Fibroblast of gingiva (primary cell): ENCODE data around the gene FAT3.

Experiments
- DNase-seq: peaks from one replicate; pipeline ENCODE4 v3.0.0-alpha.2; 2011; ENCODE audit warnings: low read depth

FAT3 gene

DNA sequence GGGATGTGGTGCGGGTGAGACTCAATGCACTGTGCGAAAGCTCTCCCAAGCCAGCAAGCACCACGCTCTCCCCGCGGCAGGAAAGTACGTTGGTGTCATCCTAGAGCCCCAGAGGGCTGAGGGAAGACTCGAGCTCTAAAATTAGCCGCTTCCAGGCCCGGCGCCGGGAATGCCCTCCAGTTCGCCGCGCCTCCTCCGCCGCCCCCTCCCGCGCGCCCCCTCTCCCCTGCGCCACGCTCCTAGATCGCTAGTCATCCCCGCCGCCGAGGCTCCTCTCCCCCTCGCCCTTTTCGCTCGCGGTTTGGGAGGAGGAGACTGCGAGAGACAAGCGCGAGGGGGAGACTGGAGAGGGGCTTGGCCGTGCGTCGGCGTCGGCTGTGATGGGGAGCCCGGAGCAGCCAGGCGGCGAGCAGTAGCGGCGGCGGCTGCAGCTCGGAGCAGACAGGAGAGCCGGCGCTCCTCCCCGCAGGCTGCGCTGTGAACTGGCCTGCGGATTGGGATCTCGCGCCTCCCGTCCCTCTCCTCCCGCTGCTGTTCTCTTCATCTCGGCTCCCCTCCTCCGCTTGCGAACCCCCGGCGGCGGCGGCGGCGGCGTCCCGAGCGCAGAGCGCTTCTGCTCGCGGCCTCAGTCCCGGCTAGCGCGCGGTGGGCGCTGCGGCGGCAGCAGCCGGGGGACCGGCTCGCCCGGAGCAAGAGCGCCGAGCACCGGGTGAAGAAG is at the start of gene FAT3:
FAT3 (plus strand) TSS at position 412 of the 718 bp plus-strand sequence. CDS start 127,295 bp downstream, outside the sequence.
- DNase-seq, result peak; percentile 1

DNA sequence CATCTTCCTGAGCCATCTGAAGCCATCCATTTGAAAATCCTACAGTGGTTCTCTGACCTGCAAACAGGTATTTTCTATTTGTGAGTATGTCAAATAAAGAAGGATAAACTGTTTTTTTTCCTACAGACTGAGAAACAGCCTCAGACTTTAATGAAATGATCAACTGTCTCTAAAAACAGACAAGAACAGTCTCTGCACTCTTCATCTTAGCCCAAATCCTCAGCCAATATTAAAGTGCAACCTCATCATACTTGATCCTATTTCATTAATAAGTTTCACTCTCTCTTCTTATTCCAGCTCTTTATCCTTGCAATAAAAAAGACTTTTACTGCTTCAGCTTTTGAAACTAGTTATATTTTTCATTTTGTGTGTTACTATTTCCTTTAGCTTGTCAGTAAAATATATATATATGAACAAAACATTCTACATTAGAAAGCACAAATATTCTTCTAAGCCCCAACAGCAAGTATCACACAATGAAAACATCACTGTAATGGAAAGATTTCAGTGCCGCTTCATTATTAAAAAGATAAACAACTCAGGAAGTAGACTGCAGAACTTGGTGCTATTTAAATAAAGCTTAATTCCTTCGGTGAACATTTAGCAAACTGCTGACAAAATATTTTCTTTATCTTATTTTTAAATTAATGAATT is 45.5 kb upstream of the FAT3 start:
- DNase-seq, result no peak

DNA sequence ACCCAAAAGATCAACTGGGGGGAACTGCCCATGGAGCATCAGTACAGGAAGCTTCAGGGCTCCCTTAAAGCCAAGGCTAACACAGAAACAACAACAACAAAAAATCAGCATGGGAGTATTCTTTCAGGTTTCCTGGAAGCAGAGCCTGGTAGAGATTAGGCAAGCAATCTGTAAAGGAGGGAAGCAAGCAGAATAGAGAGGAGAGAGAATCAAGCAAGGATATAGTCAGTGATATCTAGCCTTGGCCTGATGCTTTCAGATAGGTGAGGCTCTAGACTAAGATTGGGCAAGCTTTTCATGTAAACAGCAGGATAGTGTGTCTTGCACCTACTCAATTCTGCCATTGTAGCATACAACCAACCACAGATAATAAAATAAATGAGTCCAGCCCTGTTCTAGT is 44.4 kb upstream of the FAT3 start:
- no peak for DNase-seq

DNA sequence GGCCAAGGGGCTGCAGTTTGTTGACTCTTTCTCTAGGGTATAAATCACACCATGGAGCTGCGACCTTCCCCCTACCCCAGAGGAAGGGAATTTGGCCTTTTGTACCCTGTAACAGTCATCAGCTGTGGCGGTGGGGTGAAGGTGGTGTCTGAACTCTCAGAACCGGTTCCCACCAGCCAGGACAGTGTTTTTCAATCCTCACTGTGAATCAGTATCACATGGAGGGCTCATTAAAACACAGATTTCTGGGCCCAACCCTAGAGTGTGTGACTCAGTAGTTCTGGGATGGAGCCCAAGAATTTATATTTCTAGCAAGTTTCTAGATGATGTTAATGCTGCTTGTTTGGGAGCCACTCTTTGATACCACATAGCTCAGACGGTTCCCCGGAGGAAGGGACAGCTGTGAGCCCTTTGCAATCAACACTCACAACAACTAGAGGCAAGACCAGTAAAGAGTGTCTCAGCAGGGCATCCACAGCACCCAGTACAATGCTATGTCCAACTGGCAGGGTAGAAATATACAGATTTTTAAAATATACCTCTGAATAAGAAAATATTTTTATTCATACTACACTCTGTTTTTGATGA is 43.9 kb upstream of the FAT3 start:
- no peak for DNase-seq

DNA sequence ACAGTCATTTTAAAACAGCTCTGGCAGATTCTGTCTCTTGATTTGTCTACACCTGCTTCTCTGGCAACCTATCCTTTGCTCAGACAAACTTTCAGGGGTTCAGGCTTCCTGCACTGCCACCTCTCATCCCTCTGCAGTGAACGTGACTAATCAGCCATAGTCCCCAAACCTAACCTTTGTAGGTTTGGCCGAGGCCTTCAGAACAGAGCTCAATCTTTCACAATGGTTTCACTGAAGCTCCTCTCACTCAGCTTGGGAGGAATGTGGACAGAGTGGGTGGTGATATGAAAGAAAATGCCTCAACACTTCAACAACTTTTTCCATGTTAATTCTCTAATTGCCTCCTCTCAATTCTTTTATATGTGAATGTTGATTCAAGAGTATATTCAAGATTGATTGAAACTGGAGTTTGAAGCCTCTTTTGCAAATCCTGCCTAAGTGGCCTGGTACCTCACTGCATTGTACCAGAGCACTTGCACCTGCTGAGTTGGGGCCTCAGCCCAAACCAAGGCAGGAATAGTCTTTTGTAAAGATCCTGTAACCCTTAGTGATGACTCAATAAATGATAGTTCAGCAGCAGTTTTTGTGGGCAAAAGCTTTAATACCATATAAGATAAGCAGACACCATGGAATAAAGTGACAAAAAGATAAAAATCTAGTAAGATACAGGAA is 33.9 kb upstream of the FAT3 start:
- DNase-seq, result no peak

DNA sequence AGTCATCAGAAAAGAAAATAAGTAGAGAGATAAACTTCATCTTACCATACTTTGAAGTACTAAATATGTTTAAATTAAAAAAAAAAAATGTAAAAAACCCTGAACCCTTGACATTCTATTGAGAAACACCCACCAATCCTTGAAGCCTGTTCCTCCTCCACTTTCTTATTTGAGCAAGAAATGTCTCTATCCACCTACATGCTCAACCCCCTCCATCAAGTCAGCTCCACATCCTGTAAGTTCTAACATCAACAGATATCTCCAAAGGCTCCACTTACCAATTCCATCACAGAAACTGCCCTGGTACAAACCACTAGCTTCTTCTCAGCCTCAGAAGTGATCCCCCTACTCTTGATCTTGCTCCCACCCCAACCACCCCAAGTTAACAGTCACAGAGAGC is 32.5 kb upstream of the FAT3 start:
- DNase-seq, result no peak

DNA sequence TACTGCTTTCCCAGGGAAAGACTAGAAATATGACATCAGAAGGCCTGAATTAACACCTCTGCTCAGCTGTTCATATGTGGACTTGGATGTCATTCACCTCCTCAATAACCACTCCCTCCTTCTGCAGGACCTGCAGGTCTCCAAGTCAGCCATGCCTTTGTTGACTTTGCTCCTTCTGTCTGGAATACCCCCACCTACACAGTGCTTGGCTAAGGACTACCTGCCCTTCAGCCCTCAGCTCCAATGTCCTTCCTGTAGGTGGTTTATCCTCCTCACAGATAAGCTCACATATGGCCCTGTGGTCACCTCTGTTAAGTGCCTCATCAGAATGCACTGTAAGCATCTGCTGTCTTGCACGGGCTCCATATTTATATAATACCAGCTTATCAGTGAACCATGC is 26.4 kb upstream of the FAT3 start:
- no peak for DNase-seq

DNA sequence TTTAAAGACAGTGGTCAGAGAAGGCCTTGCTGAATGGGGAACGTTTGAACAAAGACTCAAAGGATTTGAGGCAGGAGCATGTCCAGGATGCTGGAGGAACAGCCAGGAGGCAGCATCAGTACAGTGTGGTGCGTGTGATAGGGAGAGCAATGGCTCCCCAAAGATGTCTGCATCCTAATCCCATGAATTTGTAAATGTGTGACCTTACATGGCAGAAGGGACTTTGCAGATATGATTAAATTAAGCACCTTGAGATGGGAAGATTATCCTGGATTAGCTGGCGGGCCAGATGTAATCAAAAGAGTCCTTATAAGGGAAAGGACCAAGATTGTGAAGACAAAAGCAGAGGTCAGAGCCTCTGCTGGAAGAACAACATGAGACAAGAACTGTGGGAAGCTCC is 24.6 kb upstream of the FAT3 start:
- DNase-seq, result no peak

DNA sequence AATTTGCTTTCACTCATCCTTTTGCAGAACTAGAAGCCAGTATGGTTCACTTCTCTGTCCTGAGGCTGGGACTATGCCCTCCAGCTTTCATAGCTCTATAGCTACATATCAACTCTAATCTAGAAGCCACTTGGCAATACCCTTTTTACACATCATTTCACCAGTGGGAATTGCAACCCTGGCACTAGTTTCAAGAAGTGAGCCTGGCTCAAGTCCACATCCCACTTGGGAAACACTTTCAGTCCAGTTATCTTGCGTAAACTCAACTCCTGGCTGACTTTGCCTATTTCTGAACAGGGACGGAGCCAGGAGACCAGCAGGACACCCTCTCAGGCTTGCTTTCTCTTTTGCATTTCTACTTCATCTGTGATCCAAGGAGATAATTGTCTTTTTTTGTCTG is 19.9 kb upstream of the FAT3 start:
- no peak for DNase-seq

DNA sequence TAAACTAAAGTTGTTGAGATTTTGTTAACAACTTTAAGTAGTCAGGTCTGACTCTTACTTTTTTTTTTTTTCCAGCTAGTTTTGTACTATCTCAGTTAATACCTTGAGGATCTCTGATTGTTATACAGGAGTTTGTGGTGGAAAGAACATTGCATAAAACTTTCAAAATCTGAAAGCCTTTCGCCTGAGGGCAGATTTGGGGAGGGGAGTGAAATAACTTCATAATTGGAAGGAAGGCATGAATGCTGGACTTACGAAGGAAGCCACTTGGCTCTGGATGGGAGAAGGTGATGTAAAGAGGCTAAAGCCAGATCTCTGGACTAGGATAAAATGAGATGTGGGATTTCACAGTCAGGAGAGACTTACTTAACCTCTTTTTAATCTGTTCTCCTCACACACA is 18.2 kb upstream of the FAT3 start:
- no peak for DNase-seq

DNA sequence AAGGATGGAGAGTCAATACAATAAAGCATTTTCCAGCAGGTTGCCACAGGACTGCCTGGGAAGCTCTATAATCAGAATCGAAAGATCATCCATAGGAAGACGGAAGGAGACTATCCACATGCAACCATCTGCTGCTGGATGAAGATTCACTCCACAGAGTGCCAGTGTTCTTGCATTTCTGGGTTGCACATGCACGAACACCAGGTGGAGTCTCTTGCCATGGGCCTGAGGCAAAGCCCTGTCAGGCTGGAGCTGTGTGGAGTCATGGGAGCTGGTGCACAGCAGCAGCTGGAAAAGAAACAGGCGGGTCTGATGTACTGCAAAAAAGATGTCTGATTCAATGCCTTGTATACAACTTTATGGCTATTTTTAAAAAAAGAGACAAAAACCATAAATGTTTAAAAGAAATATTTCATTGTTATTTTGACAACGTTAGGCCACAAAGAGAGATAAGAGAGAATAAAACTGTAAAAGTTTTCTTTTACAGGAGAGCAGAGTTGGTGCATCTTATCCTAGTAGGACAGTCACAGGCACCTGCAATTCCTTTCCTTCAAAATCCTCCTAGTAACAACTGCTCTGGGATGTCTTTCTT is 12.9 kb upstream of the FAT3 start:
- DNase-seq, result no peak

DNA sequence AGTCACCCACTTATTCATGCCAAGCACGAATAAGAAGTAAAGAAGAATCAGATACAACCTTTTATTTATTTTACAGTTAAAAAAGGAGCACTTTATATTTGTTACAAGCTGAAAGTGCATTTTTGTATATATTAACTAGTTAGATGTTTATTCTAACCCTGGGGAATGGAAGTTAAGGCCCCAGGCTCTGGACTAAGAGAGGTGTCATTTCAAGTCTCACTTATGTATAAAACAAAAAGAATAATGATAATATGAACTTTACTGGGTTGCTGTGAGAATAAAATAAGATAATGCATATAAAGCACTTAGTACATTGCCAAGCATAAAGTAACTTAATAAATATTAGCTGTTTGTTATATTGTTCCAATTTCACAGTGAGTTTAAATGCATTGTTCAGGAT is 12.1 kb upstream of the FAT3 start:
- no peak for DNase-seq

DNA sequence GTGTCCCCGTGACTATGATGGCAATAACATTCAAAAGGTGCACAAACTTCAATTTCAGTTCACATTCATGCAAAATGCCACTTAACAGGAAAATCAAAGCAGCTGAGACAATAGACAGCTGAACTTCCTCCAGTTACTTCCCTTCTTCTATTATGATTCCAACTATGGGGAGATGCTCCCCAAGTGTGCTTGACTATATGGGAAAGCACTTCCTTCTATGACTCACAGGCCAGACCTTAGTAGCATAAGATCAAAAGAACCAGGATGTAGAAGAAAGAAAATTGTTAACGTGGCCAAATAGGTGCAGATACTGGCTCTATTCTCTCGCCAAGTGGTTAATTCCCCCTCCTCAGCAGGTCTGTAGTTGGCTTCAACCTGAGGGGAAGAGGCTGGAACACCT is 7.8 kb upstream of the FAT3 start:
- DNase-seq, result no peak

DNA sequence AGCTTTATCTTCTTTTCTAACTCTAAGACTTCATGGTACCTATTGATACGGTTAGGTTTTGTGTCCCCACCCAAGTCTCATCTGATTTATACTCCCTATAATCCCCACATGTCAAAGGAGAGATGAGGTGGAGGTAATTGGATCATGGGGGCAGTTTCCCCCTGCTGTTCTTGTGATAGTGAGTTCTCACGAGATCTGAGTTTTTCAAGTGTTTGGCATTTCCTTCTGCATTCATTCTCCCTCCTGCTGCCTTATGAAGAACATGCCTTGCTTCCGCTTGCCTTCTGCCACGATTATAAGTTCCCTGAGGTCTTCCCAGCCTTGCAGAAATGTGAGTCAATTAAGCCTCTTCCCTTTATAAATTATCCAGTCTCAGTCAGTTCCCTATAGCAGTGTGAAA is 5.1 kb upstream of the FAT3 start:
- no peak for DNase-seq

DNA sequence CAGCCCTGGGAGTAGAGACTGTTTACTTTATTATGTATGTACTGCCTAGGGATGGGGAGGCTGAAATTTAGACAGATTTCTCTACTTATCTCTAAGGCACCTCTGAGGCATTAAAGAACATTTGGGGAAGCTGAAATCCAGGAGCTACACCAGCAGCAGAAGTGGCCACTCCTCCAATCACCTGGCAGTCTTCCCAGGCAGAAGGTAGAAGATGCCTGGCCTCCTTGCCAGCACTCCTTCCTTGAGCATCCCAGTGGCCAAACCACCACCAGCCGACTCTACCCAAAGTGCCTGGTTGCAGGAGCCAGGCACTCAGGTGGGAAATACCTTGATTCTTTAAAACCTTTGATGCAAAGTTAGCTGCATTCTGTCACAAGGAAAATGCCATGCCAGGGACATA is 1.9 kb upstream of the FAT3 start:
- no peak for DNase-seq

DNA sequence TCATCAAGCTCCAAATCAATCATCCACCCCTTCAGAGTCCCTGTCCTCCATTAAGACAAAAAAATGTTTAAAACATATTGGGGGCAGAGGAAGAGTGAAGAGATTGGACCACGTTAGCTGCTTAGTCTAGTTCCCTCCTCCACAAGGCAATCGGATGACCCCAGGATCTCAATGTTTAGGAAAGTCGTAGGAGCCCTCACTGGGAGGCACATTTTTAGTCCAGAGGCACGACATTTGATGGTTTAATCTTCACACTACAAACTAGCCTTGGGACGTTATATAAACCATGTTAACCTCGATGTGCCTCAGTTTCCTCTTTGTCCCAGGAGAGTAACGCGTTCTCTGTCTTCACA is 588 bp upstream of the FAT3 start:
- DNase-seq, result no peak

DNA sequence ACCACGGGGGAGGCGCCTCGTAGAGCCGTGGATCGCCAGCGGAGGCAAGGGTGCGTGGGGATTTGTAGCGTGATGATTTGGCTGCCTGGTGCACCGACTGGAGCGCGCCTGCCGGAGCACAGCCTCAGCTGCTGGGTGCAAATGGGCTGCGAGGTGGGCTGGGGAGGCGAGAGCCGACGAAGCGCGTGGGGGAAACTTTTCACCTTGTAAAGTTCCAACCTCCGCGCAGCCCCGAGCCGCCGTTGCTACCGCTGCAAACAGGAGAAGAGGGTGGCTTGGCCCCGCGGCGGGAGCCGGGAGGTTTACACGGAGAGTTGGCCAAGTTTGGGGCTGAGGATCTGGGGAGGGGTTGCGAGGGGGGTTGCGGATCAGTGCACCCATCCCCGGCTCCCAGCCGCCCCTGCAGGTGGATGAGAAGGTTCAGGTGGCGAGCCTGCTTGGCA is 528 bp downstream of the FAT3 start:
- no peak for DNase-seq

DNA sequence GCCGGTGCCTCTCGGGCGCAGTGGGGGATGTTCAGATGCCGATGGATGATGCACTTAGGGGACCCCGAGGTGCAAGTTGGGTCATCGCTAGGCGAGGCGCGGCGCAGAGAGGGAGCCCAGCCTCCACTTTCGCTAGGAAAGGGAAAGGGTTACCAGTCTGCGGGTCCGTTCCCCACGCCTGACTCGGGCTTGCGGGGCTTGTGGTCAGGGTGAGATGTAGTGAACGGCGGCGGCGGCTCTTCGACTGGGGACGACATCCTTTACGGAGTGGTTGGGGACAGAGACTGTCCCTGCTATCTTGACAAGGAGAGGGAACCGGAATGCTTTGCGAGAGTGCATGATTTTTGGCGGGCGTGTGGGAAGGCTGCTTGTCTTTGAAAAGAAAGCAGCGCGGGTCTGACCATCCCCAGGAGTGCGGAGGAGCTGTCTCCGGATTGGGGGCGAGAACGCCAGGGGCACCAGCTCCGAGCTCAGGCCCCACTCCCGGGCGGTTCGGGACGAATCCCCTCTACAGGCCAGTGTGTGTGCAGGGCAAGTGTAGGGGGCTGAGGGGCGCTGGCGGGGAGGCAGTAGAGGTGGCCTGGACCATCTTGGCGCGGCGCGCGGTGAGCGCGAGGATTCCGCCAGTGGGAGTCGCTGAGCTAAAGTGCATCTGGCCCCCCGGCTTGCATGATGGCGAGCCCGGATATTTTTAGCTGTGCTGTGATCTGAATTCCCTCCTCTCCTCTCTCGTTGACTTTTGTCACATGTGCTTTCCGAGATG is 1.1 kb downstream of the FAT3 start:
- DNase-seq, result no peak

DNA sequence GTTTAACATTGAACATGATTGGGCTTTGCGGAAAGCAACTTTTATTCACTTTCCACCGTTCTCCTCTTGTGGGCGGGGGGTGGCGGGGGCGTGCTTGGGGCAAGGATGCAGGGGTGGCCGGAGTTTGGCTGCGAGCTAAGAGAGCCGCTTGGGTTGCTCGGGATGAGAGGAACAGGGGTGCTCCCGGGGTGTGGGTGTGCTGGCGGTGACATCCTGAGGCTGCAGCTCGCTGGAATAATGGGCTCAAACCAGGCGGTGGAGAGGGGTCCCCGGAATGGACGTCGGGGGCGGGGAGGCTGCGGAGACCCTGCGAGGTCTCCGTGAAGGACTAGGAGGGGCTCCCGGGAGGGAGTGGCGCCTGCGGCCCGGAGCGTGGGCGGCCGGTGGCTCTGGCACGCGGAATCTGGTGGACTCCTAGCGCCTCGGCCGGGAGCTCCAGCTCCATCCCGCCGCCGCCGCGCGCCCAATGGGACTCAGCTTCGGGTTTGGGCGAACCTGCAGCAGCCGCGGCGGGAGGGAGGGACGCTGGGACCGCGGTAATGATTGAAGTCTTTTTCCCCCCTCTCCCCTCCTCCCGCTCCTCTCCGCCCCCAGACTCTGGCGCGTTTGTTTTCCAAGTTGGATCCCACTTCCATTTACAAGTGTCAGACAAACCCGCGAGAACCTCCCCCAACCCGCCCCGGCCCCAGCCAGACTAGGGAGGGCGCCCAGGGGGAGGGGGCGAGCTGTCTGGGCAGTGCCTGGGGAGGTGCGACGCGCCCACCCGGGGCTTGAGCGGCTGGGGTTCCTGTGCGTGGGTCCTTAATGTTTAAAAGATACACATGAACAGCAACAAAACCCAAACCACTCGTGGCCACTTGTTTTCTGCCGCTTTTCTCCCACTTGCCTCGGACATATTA is 2.0 kb downstream of the FAT3 start:
- no peak for DNase-seq

DNA sequence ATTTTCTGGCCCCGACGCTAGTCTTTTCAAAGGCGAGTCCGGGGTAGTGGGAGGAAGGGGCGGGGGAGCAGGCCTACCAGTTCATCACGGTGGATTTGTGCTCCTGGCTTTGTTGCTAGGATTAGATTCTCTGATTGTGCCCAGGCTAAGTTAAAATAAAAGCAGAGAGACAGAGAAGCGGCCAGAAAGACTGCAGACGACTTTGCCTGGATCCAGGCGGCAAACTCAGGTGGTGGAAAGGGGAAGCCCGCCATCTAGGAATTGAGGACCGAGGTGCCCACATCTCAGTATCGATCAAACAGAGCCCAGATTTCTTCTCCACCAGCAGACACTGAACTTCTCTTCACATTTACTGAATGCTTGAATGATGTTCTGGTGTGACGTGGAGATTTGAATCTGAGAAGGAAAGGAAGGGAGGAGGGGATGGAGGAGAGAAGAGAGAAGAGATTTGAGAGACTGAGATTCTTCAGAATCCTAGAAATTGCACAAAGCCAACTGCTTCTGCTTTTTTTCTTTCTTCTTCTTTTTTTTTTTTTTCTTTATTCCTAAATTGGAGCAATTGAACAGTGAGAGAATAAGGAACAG is 2.7 kb downstream of the FAT3 start:
- no peak for DNase-seq
